WTC11 (cell line): Measurements from ENCODE around the gene ACOT13. TPM values are rescaled to one million over a fixed set of nuclear protein-coding genes. Genes with fewer than 3 reads are reported as not detected.

ENCODE experiments used
- ATAC-seq: fragments of 200-7000 bp; cut with Tn5 transposase; 2 replicates; pipeline ENCODE4 v1.10.0; 2021; ENCODE audit warnings: mild to moderate bottlenecking, moderate library complexity
- CTCF ChIA-PET: fragments of 300-600 bp; sonication (Branson Sonifier 250); formaldehyde crosslinking; loops from one replicate; lab custom pipeline; 2021; ENCODE audit warnings: antibody characterized with exemption; lab: Charles Lee
- POLR2A ChIA-PET: fragments of 350-600 bp; sonication (Branson Sonifier 250); formaldehyde crosslinking; loops from one replicate; lab custom pipeline; 2021; ENCODE audit warnings: antibody characterized with exemption; lab: Charles Lee
- DNase-seq: peaks from one replicate; pipeline ENCODE4 v3.0.0; 2021; ENCODE audit warnings: low spot score
- H3K27ac Mint-ChIP-seq: 2 replicates; pipeline ENCODE4 v1.8.0; 2021; ENCODE audit warnings: mixed read lengths
- H3K27me3 Mint-ChIP-seq: 2 replicates; pipeline ENCODE4 v1.8.0; 2021; ENCODE audit warnings: low read depth, mild to moderate bottlenecking, moderate library complexity, mixed read lengths
- H3K36me3 Mint-ChIP-seq: 2 replicates; pipeline ENCODE4 v1.8.0; 2021; ENCODE audit warnings: mixed read lengths
- H3K4me1 Mint-ChIP-seq: 2 replicates; pipeline ENCODE4 v1.8.0; 2022; ENCODE audit warnings: mixed read lengths
- H3K4me3 Mint-ChIP-seq: 2 replicates; pipeline ENCODE4 v1.8.0; 2021; ENCODE audit warnings: mild to moderate bottlenecking, moderate library complexity, mixed read lengths
- H3K9me3 Mint-ChIP-seq: 2 replicates; pipeline ENCODE4 v1.8.0; 2021; ENCODE audit warnings: mixed read lengths
- ATF2 ChIP-seq: sonication (generic); formaldehyde crosslinking; IDR thresholded peaks from 2 replicates; pipeline ENCODE4 v1.8.1; 2022; ENCODE audit warnings: low read depth, missing genetic modification reagents, borderline replicate concordance
- ATF3 ChIP-seq: sonication (generic); formaldehyde crosslinking; conservative IDR thresholded peaks from 2 replicates; pipeline ENCODE4 v1.8.1; 2022; ENCODE audit warnings: mild to moderate bottlenecking, missing genetic modification reagents
- CBFB ChIP-seq: sonication (generic); formaldehyde crosslinking; IDR thresholded peaks from 2 replicates; pipeline ENCODE4 v1.8.1; 2022; ENCODE audit warnings: mild to moderate bottlenecking, low read depth, missing genetic modification reagents
- ETV6 ChIP-seq: sonication (generic); formaldehyde crosslinking; IDR thresholded peaks from 2 replicates; pipeline ENCODE4 v1.8.1; 2022; ENCODE audit warnings: mild to moderate bottlenecking, missing genetic modification reagents
- FOXP4 ChIP-seq: sonication (generic); formaldehyde crosslinking; IDR thresholded peaks from 2 replicates; pipeline ENCODE4 v1.8.0; 2022; ENCODE audit warnings: mild to moderate bottlenecking, missing genetic modification reagents
- HMGXB4 ChIP-seq: sonication (generic); formaldehyde crosslinking; IDR thresholded peaks from 2 replicates; pipeline ENCODE4 v1.8.1; 2023; ENCODE audit warnings: mild to moderate bottlenecking, moderate library complexity, missing genetic modification reagents
- IRF2 ChIP-seq: sonication (generic); formaldehyde crosslinking; IDR thresholded peaks from 2 replicates; pipeline ENCODE4 v1.8.0; 2022; ENCODE audit warnings: low read depth, missing genetic modification reagents, borderline replicate concordance
- MXD4 ChIP-seq: fragments of 250-450 bp; sonication (Bioruptor Pico); IDR thresholded peaks from 2 replicates; pipeline ENCODE4 v1.8.0; 2021; ENCODE audit warnings: mild to moderate bottlenecking, moderate library complexity, borderline replicate concordance
- NFE2L1 ChIP-seq: sonication (generic); formaldehyde crosslinking; IDR thresholded peaks from 2 replicates; pipeline ENCODE4 v1.8.1; 2023; ENCODE audit warnings: missing genetic modification reagents
- NFYB ChIP-seq: sonication (generic); formaldehyde crosslinking; conservative IDR thresholded peaks from 2 replicates; pipeline ENCODE4 v1.8.0; 2022; ENCODE audit warnings: low read depth, missing genetic modification reagents
- NR1H2 ChIP-seq: sonication (generic); formaldehyde crosslinking; IDR thresholded peaks from 2 replicates; pipeline ENCODE4 v1.9.0; 2021; ENCODE audit warnings: mild to moderate bottlenecking, moderate library complexity, missing genetic modification reagents
- NR2C2 ChIP-seq: sonication (generic); formaldehyde crosslinking; IDR thresholded peaks from 2 replicates; pipeline ENCODE4 v1.8.0; 2022; ENCODE audit warnings: mild to moderate bottlenecking, missing genetic modification reagents
- OVOL2 ChIP-seq: fragments of 250-450 bp; sonication (Bioruptor Pico); IDR thresholded peaks from 2 replicates; pipeline ENCODE4 v1.9.0; 2021; ENCODE audit warnings: mild to moderate bottlenecking, borderline replicate concordance
- PRRX2 ChIP-seq: fragments of 250-450 bp; sonication (Bioruptor Pico); IDR thresholded peaks from 2 replicates; pipeline ENCODE4 v1.8.0; 2021; ENCODE audit warnings: mild to moderate bottlenecking
- RELA ChIP-seq: sonication (generic); formaldehyde crosslinking; IDR thresholded peaks from 2 replicates; pipeline ENCODE4 v1.8.1; 2022; ENCODE audit warnings: missing genetic modification reagents, mild to moderate bottlenecking, borderline replicate concordance
- SMAD4 ChIP-seq: sonication (generic); formaldehyde crosslinking; IDR thresholded peaks from 2 replicates; pipeline ENCODE4 v1.8.0; 2022; ENCODE audit warnings: mild to moderate bottlenecking, missing genetic modification reagents
- SP1 ChIP-seq: sonication (generic); formaldehyde crosslinking; conservative IDR thresholded peaks from 2 replicates; pipeline ENCODE4 v1.8.1; 2022; ENCODE audit warnings: missing genetic modification reagents
- TCF7 ChIP-seq: sonication (generic); formaldehyde crosslinking; IDR thresholded peaks from 2 replicates; pipeline ENCODE4 v1.8.0; 2022; ENCODE audit warnings: mild to moderate bottlenecking, low read depth, missing genetic modification reagents, moderate library complexity
- TEAD4 ChIP-seq: sonication (generic); formaldehyde crosslinking; IDR thresholded peaks from 2 replicates; pipeline ENCODE4 v1.8.0; 2022; ENCODE audit warnings: mild to moderate bottlenecking, missing genetic modification reagents
- ZBTB43 ChIP-seq: sonication (generic); formaldehyde crosslinking; IDR thresholded peaks from 2 replicates; pipeline ENCODE4 v1.8.1; 2023; ENCODE audit warnings: mild to moderate bottlenecking, missing genetic modification reagents
- ZNF232 ChIP-seq: sonication (generic); formaldehyde crosslinking; IDR thresholded peaks from 2 replicates; pipeline ENCODE4 v1.8.0; 2022; ENCODE audit warnings: mild to moderate bottlenecking, missing genetic modification reagents
- ZNF317 ChIP-seq: sonication (generic); formaldehyde crosslinking; IDR thresholded peaks from 2 replicates; pipeline ENCODE4 v1.8.1; 2023; ENCODE audit warnings: low read depth, mild to moderate bottlenecking, moderate library complexity, missing genetic modification reagents, borderline replicate concordance
- ZNF423 ChIP-seq: fragments of 250-450 bp; sonication (Bioruptor Pico); IDR thresholded peaks from 2 replicates; pipeline ENCODE4 v2.1.2; 2022; ENCODE audit warnings: mild to moderate bottlenecking, moderate library complexity
- ZNF512 ChIP-seq: sonication (generic); formaldehyde crosslinking; IDR thresholded peaks from 2 replicates; pipeline ENCODE4 v1.8.1; 2022; ENCODE audit warnings: missing genetic modification reagents, borderline replicate concordance
- ZNF671 ChIP-seq: fragments of 250-450 bp; sonication (Bioruptor Pico); IDR thresholded peaks from 2 replicates; pipeline ENCODE4 v1.8.0; 2021; ENCODE audit warnings: mild to moderate bottlenecking
- total RNA-seq: library from RNA; stranded (reverse); gene quantifications from 3 replicates; pipeline ENCODE4 v1.2.3, GENCODE V29; 2021

The ACOT13 gene
- total RNA-seq, 1 experiment from 2014 or later = 54.0 TPM

- H3K27ac Mint-ChIP-seq = no peak overlapping the region
- CTCF ChIA-PET = no interaction called here
Observed at GRCh38 chr6:24743265-24743943, 76.5 kb downstream of the ACOT13 start.

GRCh38 chr6:24743944-24744335 is 77.1 kb downstream of the ACOT13 start:
- Mint-ChIP-seq H3K27me3 (no peaks in the 10 kb centered on the region), H3K4me3 (no peak overlapping the region), H3K9me3 (no peaks in the 10 kb centered on the region; the same call in 1 of the 2 replicates), H3K4me1 (no peaks in the 10 kb centered on the region), H3K27ac (no peak overlapping the region), H3K36me3 (no peaks in the 10 kb centered on the region)
- DNase-seq = no peak
- TF ChIP-seq PRRX2 (CRISPR knock-in tag) (no peak), NFYB (CRISPR knock-in tag) (no peak), SP1 (CRISPR knock-in tag) (no peak), HMGXB4 (CRISPR knock-in tag) (no peak), ATF2 (no peak), FOXP4 (CRISPR knock-in tag) (no peak), NR2C2 (CRISPR knock-in tag) (no peak), NFE2L1 (CRISPR knock-in tag) (no peak), ZBTB43 (CRISPR knock-in tag) (no peak), CBFB (CRISPR knock-in tag) (no peak), ZNF317 (CRISPR knock-in tag) (no peak), ETV6 (CRISPR knock-in tag) (no peak), ZNF232 (no peak), RELA (CRISPR knock-in tag) (no peak), ZNF512 (no peak)
- no peak for ATAC-seq
- ChIA-PET POLR2A (no interaction called here), CTCF (no interaction called here)

More at GRCh38 chr6:24743265-24743943, 76.5 kb downstream of the ACOT13 start:
- Mint-ChIP-seq H3K9me3 (no peaks in the 10 kb centered on the region; the same call in 1 of the 2 replicates), H3K4me3 (no peak overlapping the region), H3K36me3 (no peaks in the 10 kb centered on the region), H3K27me3 (no peaks in the 10 kb centered on the region), H3K4me1 (no peaks in the 10 kb centered on the region)
- ATAC-seq = no peak
- TF ChIP-seq ATF2 (no peak), NR1H2 (CRISPR knock-in tag) (no peak), ZNF423 (no peak), TEAD4 (CRISPR knock-in tag) (no peak), SMAD4 (no peak), TCF7 (CRISPR knock-in tag) (no peak), PRRX2 (CRISPR knock-in tag) (no peak), ATF3 (CRISPR knock-in tag) (no peak), ZNF671 (CRISPR knock-in tag) (no peak), IRF2 (CRISPR knock-in tag) (no peak), OVOL2 (CRISPR knock-in tag) (no peak), MXD4 (CRISPR knock-in tag) (no peak)
- POLR2A ChIA-PET = no interaction called here
- no peak for DNase-seq
